Spleen (tissue), 11 donors: ENCODE measurements around the gene ZNF726. TPM values are rescaled to one million over a fixed set of nuclear protein-coding genes. Genes with fewer than 3 reads are reported as not detected.
"Not testable (repeated sequence)": the region's sequence is repeated elsewhere in the genome, so short reads cannot be mapped to it uniquely, and the experiment has no call there.

Experiments
- DNase-seq: peaks from one replicate; pipeline ENCODE4 v3.0.0-alpha.2; 2020
- H3K27ac ChIP-seq, 8 donors: fragments of 200-600 bp; sonication (generic) in 7 of 8; 1 replicate in 4 of 8; 2 replicates in 4 of 8; pipeline versions ENCODE4 v1.5.0 to v1.8.0; 2016 to 2021; ENCODE audit warnings: inconsistent platforms in 4 of 8, mild to moderate bottlenecking in 4 of 8, moderate library complexity in 1 of 8
- H3K27me3 ChIP-seq, 7 donors: fragments of 200-600 bp; sonication (generic) in 6 of 7; replicated peaks in 1 of 7; 1 replicate in 4 of 7; 2 replicates in 3 of 7; pipeline versions ENCODE4 v1.5.0 to v1.8.0; 2016 to 2021; ENCODE audit warnings: inconsistent platforms in 3 of 7, mild to moderate bottlenecking in 1 of 7
- H3K36me3 ChIP-seq, 6 donors: fragments of 200-600 bp; sonication (generic) in 5 of 6; 1 replicate in 4 of 6; 2 replicates in 2 of 6; pipeline versions ENCODE4 v1.5.0 to v1.8.0; 2016 to 2021; ENCODE audit warnings: inconsistent platforms in 2 of 6
- H3K4me1 ChIP-seq, 6 donors: fragments of 200-600 bp; sonication (generic) in 5 of 6; 1 replicate in 3 of 6; 2 replicates in 3 of 6; pipeline versions ENCODE4 v1.5.0 to v1.8.0; 2016 to 2021; ENCODE audit warnings: inconsistent platforms in 3 of 6
- H3K4me3 ChIP-seq, 8 donors: fragments of 200-600 bp; sonication (generic) in 7 of 8; 1 replicate in 4 of 8; 2 replicates in 4 of 8; pipeline versions ENCODE4 v1.5.0 to v1.8.0; 2016 to 2021; ENCODE audit warnings: inconsistent platforms in 4 of 8, mild to moderate bottlenecking in 4 of 8, moderate library complexity in 2 of 8
- H3K9me3 ChIP-seq, 8 donors: fragments of 200-600 bp; sonication (generic) in 7 of 8; 1 replicate in 4 of 8; 2 replicates in 4 of 8; pipeline versions ENCODE4 v1.5.0 to v1.8.0; 2016 to 2021; ENCODE audit warnings: inconsistent platforms in 4 of 8
- CTCF ChIP-seq, 11 experiments: fragments of 200-600 bp in 7 of 11; fragments of 450-650 bp in 4 of 11; sonication (generic) in 4 of 11; IDR thresholded peaks in 8 of 11; conservative IDR thresholded peaks in 3 of 11; 1 replicate in 7 of 11; 2 replicates in 4 of 11; pipeline versions ENCODE4 v1.4.0 to v1.8.0; 2016 to 2021; ENCODE audit warnings: antibody characterized with exemption in 11 of 11, inconsistent platforms in 4 of 11, mild to moderate bottlenecking in 1 of 11
- POLR2A ChIP-seq, 3 donors: fragments of 450-650 bp; IDR thresholded peaks; one replicate each; pipeline ENCODE4 v1.5.1; 2017; ENCODE audit warnings: antibody characterized with exemption in 3 of 3, mild to moderate bottlenecking in 1 of 3
- POLR2AphosphoS5 ChIP-seq, 3 donors: sonication (generic); formaldehyde crosslinking; IDR thresholded peaks; one replicate each; pipeline ENCODE4 v1.5.1; 2017; ENCODE audit warnings: antibody characterized with exemption in 3 of 3
- WGBS, 5 donors: extraction: QIAGEN DNeasy Blood & Tissue Kit in 3 of 5; methylation state at CpG; one replicate each; pipeline versions ENCODE4 v1.1.5 to v1.1.7; 2013 to 2018; 5-methylcytosine and 5-hydroxymethylcytosine counted together
- intact Hi-C: fragments of 100-400 bp; cut with DNase I; formaldehyde crosslinking; loops from one replicate; pipeline ENCODE4 v1.15.0; 2023; ENCODE audit warnings: low total_unique reads
- polyA plus RNA-seq, 3 donors: library from polyadenylated mRNA; stranded (reverse); fragments of 200-250 nt; gene quantifications; one replicate each; pipeline ENCODE4 v1.2.1, GENCODE V29; 2013
- total RNA-seq, 7 donors: library from RNA; depleted of rRNA in 3 of 7; stranded (reverse); fragments of >200 nt in 3 of 7; fragmentation: NEBNext Ultra II Directional in 4 of 7; extraction: Animal tissue kit (Norgen Biotek cat#: 25700) in 4 of 7; gene quantifications; one replicate each; pipeline versions ENCODE4 v1.1.0 to v1.2.1, GENCODE V29; 2016 to 2021
- donor health status: healthy with polysubstance abuse.
- donor health status: DM: no; HTN: no; CAD: no; lungs with moderate emphysema.
- donor health status: DM: no; HTN: no; CAD: no.
- donor health status: Bipolar disorder and iron deficiency.
- donor health status: healthy.
- donor health status: DM: no; HTN: no; CAD: no.
- donor health status: DM: yes; HTN: yes; CAD: no.

The ZNF726 gene
- total and polyA plus RNA-seq, 10 donors: 2.0 to 6.9 (median 3.8) TPM

- Histone ChIP-seq H3K9me3 (peaks cover 0 to 86% (median 31%) of the 10 kb centered on the region in 8 donors), H3K4me1 (no peaks in the 10 kb centered on the region), H3K4me3 (no peak overlapping the region), H3K27ac (no peak overlapping the region), H3K36me3 (no peaks in the 10 kb centered on the region), H3K27me3 (no peaks in the 10 kb centered on the region)
- intact Hi-C loops: no loop called here
- no peak for DNase-seq
- 80 to 94% (median 91%) methylated on average over 2 of the region's 2 CpGs for WGBS, 5 donors
- TF ChIP-seq POLR2A (IDR thresholded peaks at IDR 0.05) (no peak), POLR2AphosphoS5 (IDR thresholded peaks at IDR 0.05) (no peak), CTCF (IDR thresholded peaks at IDR 0.05 in 8 of 11, conservative IDR thresholded peaks at IDR 0.05 in 3 of 11) (no peak)
These were observed 30.3 kb upstream of the ZNF726 start for GRCh38 chr19:23884363-23884762.

- H3K36me3 ChIP-seq: no peaks in the 10 kb centered on the region
These were observed 27.0 kb upstream of the ZNF726 start for GRCh38 chr19:23887642-23888041.

GRCh38 chr19:23896096-23896495, 18.6 kb upstream of the ZNF726 start:
- DNase-seq, intact Hi-C loops: not testable (repeated sequence)

More at GRCh38 chr19:23887642-23888041, 27.0 kb upstream of the ZNF726 start:
- no peak overlapping the region for H3K4me3 ChIP-seq
- no peaks in the 10 kb centered on the region for H3K4me1 ChIP-seq
- H3K27ac ChIP-seq: no peak overlapping the region
- no peak for DNase-seq
- WGBS, 5 donors: 66 to 87% (median 82%) methylated on average over 5 of the region's 5 CpGs
- TF ChIP-seq POLR2AphosphoS5 (IDR thresholded peaks at IDR 0.05): no peak
- TF ChIP-seq POLR2A (IDR thresholded peaks at IDR 0.05): no peak
- no peak for TF ChIP-seq CTCF (IDR thresholded peaks at IDR 0.05 in 8 of 11, conservative IDR thresholded peaks at IDR 0.05 in 3 of 11)
- H3K27me3 ChIP-seq: no peaks in the 10 kb centered on the region
- peaks cover 0 to 71% (median 32%) of the 10 kb centered on the region in 8 donors for H3K9me3 ChIP-seq
- intact Hi-C loops: no loop called here

GRCh38 chr19:23896912-23897311, 17.8 kb upstream of the ZNF726 start:
- no peak overlapping the region for H3K4me3 ChIP-seq
- H3K9me3 ChIP-seq: peaks cover 0 to 34% (median 4%) of the 10 kb centered on the region in 8 donors
- no peak for DNase-seq
- no peak overlapping the region for H3K27ac ChIP-seq
- intact Hi-C loops: no loop called here
- TF ChIP-seq CTCF (IDR thresholded peaks at IDR 0.05 in 8 of 11, conservative IDR thresholded peaks at IDR 0.05 in 3 of 11) (no peak), POLR2AphosphoS5 (IDR thresholded peaks at IDR 0.05) (no peak), POLR2A (IDR thresholded peaks at IDR 0.05) (no peak)
- 62 to 94% (median 80%) methylated on average over 1 of the region's 1 CpG for WGBS, 5 donors
- no peaks in the 10 kb centered on the region for H3K4me1 ChIP-seq
- H3K36me3 ChIP-seq: no peaks in the 10 kb centered on the region
- no peaks in the 10 kb centered on the region for H3K27me3 ChIP-seq

More at GRCh38 chr19:23896096-23896495, 18.6 kb upstream of the ZNF726 start:
- H3K27ac ChIP-seq, H3K27me3 ChIP-seq, H3K36me3 ChIP-seq, H3K4me1 ChIP-seq, H3K4me3 ChIP-seq: not testable (repeated sequence)
- 70 to 94% (median 91%) methylated on average over 14 to 15 of the region's 15 CpGs for WGBS, 5 donors
- H3K9me3 ChIP-seq: peaks cover 0 to 33% (median 4%) of the 10 kb centered on the region in 8 donors

- Histone ChIP-seq H3K4me3 (no peak overlapping the region), H3K27ac (no peak overlapping the region), H3K9me3 (peaks cover 0 to 69% (median 36%) of the 10 kb centered on the region in 8 donors), H3K27me3 (no peaks in the 10 kb centered on the region), H3K4me1 (no peaks in the 10 kb centered on the region), H3K36me3 (no peaks in the 10 kb centered on the region)
- TF ChIP-seq POLR2A (IDR thresholded peaks at IDR 0.05) (no peak), CTCF (IDR thresholded peaks at IDR 0.05 in 8 of 11, conservative IDR thresholded peaks at IDR 0.05 in 3 of 11) (no peak), POLR2AphosphoS5 (IDR thresholded peaks at IDR 0.05) (no peak)
- WGBS, 5 donors: 67 to 78% (median 76%) methylated on average over 4 of the region's 4 CpGs
- intact Hi-C loops: no loop called here
- no peak for DNase-seq
These were observed 13.3 kb upstream of the ZNF726 start for GRCh38 chr19:23901360-23901759.
